Heart left ventricle (tissue), 13 donors: ENCODE data around the gene ADTRP.

Experiments used
- CTCF ChIP-seq, 12 donors: fragments of 200-600 bp; sonication (generic) in 4 of 12; IDR thresholded peaks; one replicate each; pipeline versions ENCODE4 v1.5.0 to v1.8.0; 2018 to 2022; ENCODE audit warnings: antibody characterized with exemption in 12 of 12, mild to moderate bottlenecking in 5 of 12
- POLR2A ChIP-seq, 2 donors: fragments of 450-650 bp; IDR thresholded peaks; one replicate each; pipeline ENCODE4 v1.6.1; 2017; ENCODE audit warnings: antibody characterized with exemption in 2 of 2, mild to moderate bottlenecking in 2 of 2, moderate library complexity in 2 of 2
- donor health status: ischemic (EF 13 %, LVEDD 7.1; RV severe dilation, severe dysfunction).
- donor health status: DM: no; HTN: yes; CAD: no.
- donor health status: DM: no; HTN: no; CAD: no.
- donor health status: ischemic (EF 25% LVEDD 6.9; RV normal size, moderate dysfunction).
- donor health status: ischemic (EF 25% LVEDD 5.7; RV mildly dilated, moderate dysfunction).
- donor health status: ischemic (EF 35%, LVEDD 5.7; RV mildly dilated, moderate dysfunction).
- donor health status: nonischemic (EF 11% LVEDD 7.7; RV severe dilation, severe dysfunction).
- donor health status: DM: yes; HTN: yes; CAD: no.
- donor health status: PGD.
- donor health status: ischemic (EF 29% LVEDD 5.4; RV normal size, mild dysfunction).
- donor health status: nonischemic (EF 23%, LVEDD 6.1; RV moderate dilation, normal function).

GRCh38 chr6:11802886-11803590 lies 24.4 kb upstream of the ADTRP start:
- no peak for TF ChIP-seq POLR2A (IDR thresholded peaks at IDR 0.05)
- no peak for TF ChIP-seq CTCF (IDR thresholded peaks at IDR 0.05)
